Panc1 (cell line): ENCODE data around the gene GRM4. TPM values are rescaled to one million over a fixed set of nuclear protein-coding genes. Genes with fewer than 3 reads are reported as not detected.

Experiments used
- ATAC-seq: fragments of 200-7000 bp; cut with Tn5 transposase; 2 replicates; pipeline ENCODE4 v1.9.1; 2020; ENCODE audit warnings: mild to moderate bottlenecking, moderate library complexity
- BruUV-seq: library from RNA; stranded (reverse); fragments of 400-500 nt; replicated peaks from 2 replicates; lab custom pipeline; 2021; lab: Mats Ljungman, UMichigan
- CTCF ChIA-PET: fragments of 300-600 bp; sonication (Branson Sonifier 250); formaldehyde crosslinking; loops from one replicate; lab custom pipeline; 2022; ENCODE audit warnings: antibody characterized with exemption; lab: Charles Lee
- POLR2A ChIA-PET: fragments of 300-600 bp; sonication (Branson Sonifier 250); formaldehyde crosslinking; loops from one replicate; lab custom pipeline; 2022; ENCODE audit warnings: antibody characterized with exemption; lab: Charles Lee
- DNase-seq: peaks from one replicate; pipeline ENCODE4 v3.0.0-alpha.2; 2010; ENCODE audit warnings: low read depth, low spot score
- H3K27ac ChIP-seq: 2 replicates; pipeline ENCODE4 v1.5.1; 2011; ENCODE audit warnings: mild to moderate bottlenecking, low read length, inconsistent platforms
- H3K27me3 ChIP-seq: fragments of 200-500 bp; sonication (Bioruptor generic); 2 replicates; pipeline ENCODE4 v1.6.0; 2014; ENCODE audit warnings: low read length, inconsistent platforms; ENCODE audit not compliant: control insufficient read depth, insufficient read depth
- H3K36me3 ChIP-seq: fragments of 200-500 bp; sonication (Bioruptor generic); 2 replicates; pipeline ENCODE4 v1.5.1; 2014; ENCODE audit warnings: inconsistent platforms, mild to moderate bottlenecking, low read length, moderate library complexity; ENCODE audit not compliant: control insufficient read depth, insufficient read depth
- H3K4me1 ChIP-seq: 2 replicates; pipeline ENCODE4 v1.5.1; 2011; ENCODE audit warnings: inconsistent platforms, mild to moderate bottlenecking, low read length, moderate library complexity; ENCODE audit not compliant: control insufficient read depth, insufficient read depth
- H3K4me3 ChIP-seq, 2 experiments: 2 replicates each; pipeline ENCODE4 v1.5.1; 2011 to 2012; ENCODE audit warnings: low read depth in 2 of 2, low read length in 2 of 2, mild to moderate bottlenecking in 2 of 2, inconsistent platforms in 1 of 2, moderate library complexity in 1 of 2
- H3K9me3 ChIP-seq: fragments of 200-500 bp; sonication (Bioruptor generic); 2 replicates; pipeline ENCODE4 v1.5.1; 2014; ENCODE audit warnings: low read depth, mild to moderate bottlenecking, inconsistent platforms, low read length, moderate library complexity; ENCODE audit not compliant: control insufficient read depth, insufficient read depth
- CTCF ChIP-seq: fragments of 450-650 bp; IDR thresholded peaks from 2 replicates; pipeline ENCODE4 v1.5.1; 2017; ENCODE audit warnings: mild to moderate bottlenecking
- POLR2AphosphoS5 ChIP-seq: IDR thresholded peaks from 2 replicates; pipeline ENCODE4 v1.6.1; 2012; ENCODE audit warnings: mild to moderate bottlenecking, low read depth, low read length, moderate library complexity
- SIN3A ChIP-seq: IDR thresholded peaks from 2 replicates; pipeline ENCODE4 v1.6.1; 2012; ENCODE audit warnings: low read depth, mild to moderate bottlenecking, low read length, moderate library complexity, borderline replicate concordance; ENCODE audit not compliant: insufficient read depth
- TCF7L2 ChIP-seq: IDR thresholded peaks from 2 replicates; pipeline ENCODE4 v1.6.1; 2011; ENCODE audit warnings: mild to moderate bottlenecking, low read depth, low read length, inconsistent platforms
- in situ Hi-C: cut with HindIII; loops from 2 replicates; pipeline ENCODE4 v1.10.0; 2016; ENCODE audit warnings: low sequenced_read_pairs, low pct_unique_long_range_greater_than_20kb
- intact Hi-C: fragments of 100-400 bp; cut with micrococcal nuclease; formaldehyde crosslinking; loops from one replicate; pipeline ENCODE4 v1.10.0; 2022; ENCODE audit not compliant: unreplicated experiment
- total RNA-seq: library from RNA; stranded (reverse); gene quantifications from one replicate; pipeline ENCODE4 v1.2.1, GENCODE V29; 2021; ENCODE audit not compliant: unreplicated experiment
- TF ChIP-seq, protein P1 (sequence below), 2 experiments: IDR thresholded peaks; 2 replicates each; pipeline ENCODE4 v1.6.1; 2011 to 2012; ENCODE audit warnings: low read depth in 2 of 2, control low read depth in 1 of 2, low read length in 1 of 2, mild to moderate bottlenecking in 1 of 2, moderate library complexity in 1 of 2; ENCODE audit not compliant: insufficient read depth in 1 of 2

Gene GRM4
- total RNA-seq, 1 experiment from 2014 or later: 1.3 TPM

DNA sequence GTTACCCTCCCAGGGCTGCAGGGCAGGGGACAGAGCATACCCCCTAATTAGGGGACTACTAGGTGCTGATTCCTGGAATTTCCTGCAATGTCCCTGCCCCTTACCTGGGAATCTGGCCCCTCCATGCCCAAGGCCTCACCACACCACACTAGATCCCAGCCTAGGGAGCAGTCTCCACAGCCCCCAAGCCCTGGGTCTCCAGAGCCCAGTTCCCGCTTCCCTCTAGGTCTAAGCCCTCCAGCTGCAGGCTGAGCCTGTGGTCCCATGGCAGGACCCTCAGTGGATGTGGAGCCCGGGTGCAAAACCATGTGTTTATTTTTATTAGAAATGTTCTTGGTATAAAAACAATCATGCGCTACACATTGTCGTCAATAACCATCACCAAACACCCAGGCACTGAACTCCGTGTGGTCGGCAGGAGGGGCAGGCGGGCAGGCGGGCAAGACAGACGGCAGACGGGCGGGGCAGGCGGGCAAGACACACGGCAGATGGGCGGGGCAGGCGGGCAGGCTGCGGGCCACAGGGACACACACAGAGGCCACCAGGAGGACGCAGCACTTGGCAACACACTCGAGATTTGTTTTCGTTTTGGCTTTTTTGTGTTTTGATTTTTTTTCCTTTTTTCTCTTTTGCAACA lies 124.2 kb downstream of the GRM4 start:
- in situ Hi-C loops: no loop called here
- BruUV-seq: no TSS peak
- ATAC-seq: no peak
- Histone ChIP-seq H3K4me3 (no peak overlapping the region), H3K27ac (no peak overlapping the region), H3K27me3 (no peaks in the 10 kb centered on the region), H3K36me3 (no peaks in the 10 kb centered on the region), H3K9me3 (no peaks in the 10 kb centered on the region), H3K4me1 (peaks cover 6% of the 10 kb centered on the region; the same call in 1 of the 2 replicates)
- TF ChIP-seq CTCF (no peak), POLR2AphosphoS5 (no peak), SIN3A (no peak), TCF7L2 (no peak)
- TF ChIP-seq, protein P1, sequence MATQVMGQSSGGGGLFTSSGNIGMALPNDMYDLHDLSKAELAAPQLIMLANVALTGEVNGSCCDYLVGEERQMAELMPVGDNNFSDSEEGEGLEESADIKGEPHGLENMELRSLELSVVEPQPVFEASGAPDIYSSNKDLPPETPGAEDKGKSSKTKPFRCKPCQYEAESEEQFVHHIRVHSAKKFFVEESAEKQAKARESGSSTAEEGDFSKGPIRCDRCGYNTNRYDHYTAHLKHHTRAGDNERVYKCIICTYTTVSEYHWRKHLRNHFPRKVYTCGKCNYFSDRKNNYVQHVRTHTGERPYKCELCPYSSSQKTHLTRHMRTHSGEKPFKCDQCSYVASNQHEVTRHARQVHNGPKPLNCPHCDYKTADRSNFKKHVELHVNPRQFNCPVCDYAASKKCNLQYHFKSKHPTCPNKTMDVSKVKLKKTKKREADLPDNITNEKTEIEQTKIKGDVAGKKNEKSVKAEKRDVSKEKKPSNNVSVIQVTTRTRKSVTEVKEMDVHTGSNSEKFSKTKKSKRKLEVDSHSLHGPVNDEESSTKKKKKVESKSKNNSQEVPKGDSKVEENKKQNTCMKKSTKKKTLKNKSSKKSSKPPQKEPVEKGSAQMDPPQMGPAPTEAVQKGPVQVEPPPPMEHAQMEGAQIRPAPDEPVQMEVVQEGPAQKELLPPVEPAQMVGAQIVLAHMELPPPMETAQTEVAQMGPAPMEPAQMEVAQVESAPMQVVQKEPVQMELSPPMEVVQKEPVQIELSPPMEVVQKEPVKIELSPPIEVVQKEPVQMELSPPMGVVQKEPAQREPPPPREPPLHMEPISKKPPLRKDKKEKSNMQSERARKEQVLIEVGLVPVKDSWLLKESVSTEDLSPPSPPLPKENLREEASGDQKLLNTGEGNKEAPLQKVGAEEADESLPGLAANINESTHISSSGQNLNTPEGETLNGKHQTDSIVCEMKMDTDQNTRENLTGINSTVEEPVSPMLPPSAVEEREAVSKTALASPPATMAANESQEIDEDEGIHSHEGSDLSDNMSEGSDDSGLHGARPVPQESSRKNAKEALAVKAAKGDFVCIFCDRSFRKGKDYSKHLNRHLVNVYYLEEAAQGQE (IDR thresholded peaks at IDR 0.05; ENCODE audit: insufficient read depth in 1 of 2, low read depth in 2 of 2, low read length in 1 of 2): no peak
- intact Hi-C loops: no loop called here
- ChIA-PET CTCF (no interaction called here), POLR2A (no interaction called here)
- DNase-seq: no peak

DNA sequence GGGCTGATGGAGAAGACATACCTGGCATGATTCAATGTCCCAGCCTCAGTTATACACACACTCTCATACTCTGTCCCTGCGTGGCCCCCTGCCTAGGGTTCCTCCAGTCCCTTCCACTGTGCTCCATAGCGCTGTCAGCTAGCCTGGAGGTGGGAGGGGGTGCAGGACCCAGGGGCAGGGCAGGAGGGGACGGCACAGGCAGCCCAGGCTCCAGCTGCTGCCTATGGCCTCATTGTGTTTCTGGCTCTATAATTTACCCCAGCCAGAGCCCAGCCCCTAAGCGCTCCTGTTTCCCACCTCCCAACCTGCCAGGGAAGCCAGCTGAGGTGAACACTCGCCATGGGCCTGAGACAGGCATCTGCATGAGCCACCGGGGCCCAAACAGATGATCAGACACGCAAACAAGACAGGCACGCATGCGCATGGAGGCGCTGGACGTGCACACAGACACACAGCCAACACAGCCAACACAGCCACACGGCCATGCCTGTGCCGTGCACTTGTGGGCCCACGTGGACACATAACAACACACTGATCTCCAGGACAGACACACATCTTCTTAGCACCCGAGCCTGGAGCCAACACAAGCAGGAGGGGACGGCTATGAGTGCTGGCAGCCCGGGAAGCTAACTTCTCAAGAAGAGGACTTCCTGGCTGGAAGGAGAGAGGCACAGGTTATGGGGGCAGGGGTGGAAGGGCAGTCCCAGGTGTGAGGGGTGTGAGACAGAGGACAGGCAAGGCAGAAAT lies 124.9 kb downstream of the GRM4 start:
- TF ChIP-seq CTCF: no peak
- no peak for TF ChIP-seq TCF7L2
- TF ChIP-seq, protein P1 (IDR thresholded peaks at IDR 0.05; ENCODE audit: insufficient read depth in 1 of 2, low read depth in 2 of 2, low read length in 1 of 2): no peak
- TF ChIP-seq SIN3A: no peak
- TF ChIP-seq POLR2AphosphoS5: no peak
- no TSS peak for BruUV-seq
- H3K36me3 ChIP-seq: no peaks in the 10 kb centered on the region
- in situ Hi-C loops: no loop called here
- no peak overlapping the region for H3K4me3 ChIP-seq
- intact Hi-C loops: no loop called here
- no peak overlapping the region for H3K27ac ChIP-seq
- ChIA-PET CTCF (no interaction called here), POLR2A (no interaction called here)
- DNase-seq: no peak
- H3K9me3 ChIP-seq: no peaks in the 10 kb centered on the region
- peaks cover 6% of the 10 kb centered on the region; the same call in 1 of the 2 replicates for H3K4me1 ChIP-seq
- H3K27me3 ChIP-seq: no peaks in the 10 kb centered on the region
- no peak for ATAC-seq
